Transverse colon (tissue), 4 donors: ENCODE results near the gene ANKH. TPM values are rescaled to one million over a fixed set of nuclear protein-coding genes. Genes with fewer than 3 reads are reported as not detected.

Experiments used
- DNase-seq: peaks from one replicate; pipeline ENCODE4 v3.0.0-alpha.2; 2019
- H3K27ac ChIP-seq, 4 donors: fragments of 200-600 bp; sonication (generic); 2 replicates each; pipeline ENCODE4 v1.5.1; 2016 to 2018; ENCODE audit warnings: inconsistent platforms in 4 of 4
- H3K27me3 ChIP-seq: fragments of 200-600 bp; sonication (generic); 2 replicates; pipeline ENCODE4 v1.5.1; 2017; ENCODE audit warnings: inconsistent platforms
- H3K36me3 ChIP-seq, 4 donors: fragments of 200-600 bp; sonication (generic); 2 replicates each; pipeline ENCODE4 v1.5.1; 2017 to 2019; ENCODE audit warnings: inconsistent platforms in 4 of 4
- H3K4me1 ChIP-seq, 4 donors: fragments of 200-600 bp; sonication (generic); 2 replicates each; pipeline ENCODE4 v1.5.1; 2017 to 2020; ENCODE audit warnings: inconsistent platforms in 4 of 4
- H3K4me3 ChIP-seq, 4 donors: fragments of 200-600 bp; sonication (generic); 1 replicate in 1 of 4; 2 replicates in 3 of 4; pipeline versions ENCODE4 v1.5.1 to v1.6.1; 2017 to 2019; ENCODE audit warnings: inconsistent platforms in 4 of 4
- H3K9me3 ChIP-seq, 2 donors: fragments of 200-600 bp; sonication (generic); 2 replicates each; pipeline ENCODE4 v1.5.1; 2017 to 2019; ENCODE audit warnings: inconsistent platforms in 2 of 2
- CTCF ChIP-seq, 5 experiments: fragments of 200-600 bp in 3 of 5; fragments of 450-650 bp in 2 of 5; sonication (generic) in 3 of 5; IDR thresholded peaks; 1 replicate in 2 of 5; 2 replicates in 3 of 5; pipeline ENCODE4 v1.5.1; 2016 to 2017; ENCODE audit warnings: antibody characterized with exemption in 5 of 5, inconsistent platforms in 3 of 5, mild to moderate bottlenecking in 2 of 5, moderate library complexity in 1 of 5
- EP300 ChIP-seq: sonication (generic); formaldehyde crosslinking; IDR thresholded peaks from one replicate; pipeline ENCODE4 v1.6.1; 2017; ENCODE audit warnings: antibody characterized with exemption, low read depth
- POLR2A ChIP-seq: fragments of 450-650 bp; IDR thresholded peaks from one replicate; pipeline ENCODE4 v1.6.1; 2016; ENCODE audit warnings: antibody characterized with exemption, mild to moderate bottlenecking, moderate library complexity
- POLR2AphosphoS5 ChIP-seq, 3 donors: sonication (generic); formaldehyde crosslinking; IDR thresholded peaks; one replicate each; pipeline ENCODE4 v1.6.1; 2016; ENCODE audit warnings: antibody characterized with exemption in 3 of 3
- WGBS, 2 donors: methylation state at CpG; one replicate each; pipeline ENCODE4 v1.1.5; 2018; ENCODE audit warnings: low coverage in 1 of 2; 5-methylcytosine and 5-hydroxymethylcytosine counted together
- in situ Hi-C, 4 donors: fragments of 200-750 bp; cut with MboI; loops; one replicate each; pipeline versions ENCODE4 v1.15.0 to v1.15.1; 2017; ENCODE audit warnings: low sequenced_read_pairs in 3 of 4, low pct_ligation_motif_present in 1 of 4, low pct_unique_long_range_greater_than_20kb in 1 of 4
- intact Hi-C: fragments of 100-400 bp; cut with DNase I; formaldehyde crosslinking; loops from one replicate; pipeline ENCODE4 v1.15.1; 2023; ENCODE audit warnings: low total_unique reads
- total RNA-seq, 4 donors: library from RNA; depleted of rRNA; stranded (reverse); fragments of >200 nt; gene quantifications; one replicate each; pipeline ENCODE4 v1.1.0, GENCODE V29; 2016

ANKH gene
- total RNA-seq, 4 donors from 2014 or later, result 24.7 to 96.5 (median 69.4) TPM

DNA sequence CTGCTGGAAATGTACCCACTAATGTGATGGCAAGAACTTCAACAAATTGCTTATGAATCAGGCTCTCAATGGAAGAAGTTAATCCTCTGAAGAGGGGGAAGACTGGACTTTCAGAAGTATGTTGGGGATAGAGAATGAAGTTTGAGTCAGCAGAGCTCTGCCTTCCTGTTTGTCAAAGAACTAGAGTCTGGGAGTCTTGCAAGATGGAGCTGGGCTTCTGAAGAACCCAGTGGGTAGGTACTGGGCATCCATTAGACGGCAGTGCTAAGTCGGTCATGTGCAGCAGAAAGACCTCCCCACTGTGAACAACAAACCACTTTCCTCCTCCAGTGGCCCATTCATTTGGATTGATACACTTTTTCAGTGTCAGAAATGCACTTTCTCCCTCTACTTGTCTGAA is 172.4 kb downstream of the ANKH start:
- 100% methylated on average over 2 of the region's 2 CpGs for WGBS, 2 donors
- TF ChIP-seq CTCF (IDR thresholded peaks at IDR 0.05) (no peak), EP300 (no peak), POLR2AphosphoS5 (IDR thresholded peaks at IDR 0.05) (no peak), POLR2A (no peak)
- Histone ChIP-seq H3K9me3 (no peaks in the 10 kb centered on the region), H3K4me3 (no peak overlapping the region), H3K4me1 (peaks cover 0 to 6% (median 0%) of the 10 kb centered on the region in 4 donors), H3K36me3 (peaks cover 0 to under 1% (median 0%) of the 10 kb centered on the region in 4 donors), H3K27ac (no peak overlapping the region), H3K27me3 (no peaks in the 10 kb centered on the region)
- intact Hi-C loops (no loop called here), in situ Hi-C loops (no loop called here)
- no peak for DNase-seq

DNA sequence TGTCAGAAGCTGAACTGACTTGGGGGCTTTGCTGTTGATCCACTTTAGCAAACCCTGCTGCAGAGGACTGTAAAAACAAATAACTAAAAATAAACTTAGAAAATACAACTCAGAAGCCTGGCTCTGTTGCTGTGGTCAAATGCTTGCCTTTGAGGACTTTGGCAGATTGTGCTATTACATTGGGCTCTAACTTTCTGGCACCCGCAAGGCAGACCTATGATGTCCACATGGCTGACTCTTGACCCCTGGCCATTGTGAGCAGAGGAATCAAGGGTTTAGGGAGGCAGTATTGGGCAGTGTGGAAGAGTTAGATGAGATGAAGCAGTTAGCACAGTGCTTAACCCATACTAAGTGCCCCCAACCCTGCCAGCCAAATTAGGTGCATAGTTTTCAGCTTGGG is 173.1 kb downstream of the ANKH start:
- 90% methylated on average over 1 of the region's 1 CpG; no CpG with 5 or more reads in 1 of the 2 donors for WGBS, 2 donors
- intact Hi-C loops, result no loop called here
- H3K36me3 ChIP-seq, result peaks cover 0 to 8% (median 0%) of the 10 kb centered on the region in 4 donors
- H3K4me3 ChIP-seq, result no peak overlapping the region
- no peaks in the 10 kb centered on the region for H3K9me3 ChIP-seq
- in situ Hi-C loops, result no loop called here
- no peaks in the 10 kb centered on the region for H3K27me3 ChIP-seq
- no peak overlapping the region for H3K27ac ChIP-seq
- peaks cover 0 to 6% (median 0%) of the 10 kb centered on the region in 4 donors for H3K4me1 ChIP-seq
- TF ChIP-seq CTCF (IDR thresholded peaks at IDR 0.05) (no peak), EP300 (no peak), POLR2AphosphoS5 (IDR thresholded peaks at IDR 0.05) (no peak), POLR2A (no peak)
- no peak for DNase-seq

DNA sequence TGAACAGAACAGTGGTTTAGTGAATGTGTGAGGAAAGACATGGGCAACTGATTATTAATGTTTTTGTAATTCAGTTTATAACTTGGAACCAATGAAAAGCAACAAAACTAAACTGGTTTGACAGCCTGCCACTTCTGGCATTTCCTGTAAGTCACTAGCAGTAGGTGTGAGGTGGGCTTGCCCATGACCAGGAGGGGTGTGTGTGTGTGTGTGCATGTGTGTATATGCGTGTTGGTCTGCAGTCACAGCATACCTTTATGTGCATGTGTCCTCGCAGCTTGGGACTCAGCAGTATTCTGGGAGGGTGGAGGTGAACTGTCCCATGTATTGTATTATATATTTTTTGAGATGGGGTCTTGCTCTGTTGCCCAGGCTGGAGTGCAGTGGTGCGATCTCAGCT is 174.7 kb downstream of the ANKH start:
- no peak for DNase-seq
- no peak overlapping the region for H3K4me3 ChIP-seq
- peaks cover 0 to 6% (median 0%) of the 10 kb centered on the region in 4 donors for H3K4me1 ChIP-seq
- no peaks in the 10 kb centered on the region for H3K9me3 ChIP-seq
- 96% methylated on average over 3 of the region's 3 CpGs; no CpG with 5 or more reads in 1 of the 2 donors for WGBS, 2 donors
- TF ChIP-seq POLR2A (no peak), CTCF (IDR thresholded peaks at IDR 0.05) (no peak), POLR2AphosphoS5 (IDR thresholded peaks at IDR 0.05) (no peak), EP300 (no peak)
- in situ Hi-C loops, result no loop called here
- H3K27ac ChIP-seq, result no peak overlapping the region
- no peaks in the 10 kb centered on the region for H3K27me3 ChIP-seq
- intact Hi-C loops, result no loop called here
- H3K36me3 ChIP-seq, result peaks cover 0 to 16% (median 0%) of the 10 kb centered on the region in 4 donors

- Histone ChIP-seq H3K27ac (no peak overlapping the region), H3K4me1 (peaks cover 0 to 4% (median 0%) of the 10 kb centered on the region in 4 donors), H3K4me3 (no peak overlapping the region), H3K27me3 (no peaks in the 10 kb centered on the region), H3K36me3 (peaks cover 0 to 23% (median 2%) of the 10 kb centered on the region in 4 donors), H3K9me3 (no peaks in the 10 kb centered on the region)
- WGBS, 2 donors, result 72% methylated on average over 1 of the region's 1 CpG; no CpG with 5 or more reads in 1 of the 2 donors
- in situ Hi-C loops (no loop called here), intact Hi-C loops (no loop called here)
- TF ChIP-seq EP300 (no peak), CTCF (IDR thresholded peaks at IDR 0.05) (no peak), POLR2A (no peak)
- DNase-seq, result no peak
Observed at GRCh38 chr5:14696057-14696456, 175.5 kb downstream of the ANKH start.
